Liver (tissue), 9 donors: ENCODE measurements around the gene BCR. TPM values are rescaled to one million over a fixed set of nuclear protein-coding genes. Genes with fewer than 3 reads are reported as not detected.

Experiments used
- DNase-seq: peaks from one replicate; pipeline ENCODE4 v3.0.0-alpha.2; 2017; ENCODE audit warnings: low spot score
- H3K27ac ChIP-seq, 2 donors: one replicate each; pipeline ENCODE4 v1.7.0; 2013; ENCODE audit warnings: inconsistent platforms in 2 of 2, low read length in 2 of 2, control low read depth in 1 of 2, low read depth in 1 of 2, mild to moderate bottlenecking in 1 of 2
- H3K27me3 ChIP-seq, 4 donors: one replicate each; pipeline versions ENCODE4 v1.6.1 to v1.7.0; 2013; ENCODE audit warnings: low read length in 3 of 4, inconsistent platforms in 1 of 4, mild to moderate bottlenecking in 1 of 4, moderate library complexity in 1 of 4; ENCODE audit not compliant: control insufficient read depth in 4 of 4, insufficient read depth in 4 of 4
- H3K36me3 ChIP-seq, 4 donors: one replicate each; pipeline versions ENCODE4 v1.6.1 to v1.7.0; 2013; ENCODE audit warnings: low read length in 3 of 4, mild to moderate bottlenecking in 3 of 4, low read depth in 1 of 4, moderate library complexity in 1 of 4; ENCODE audit not compliant: control insufficient read depth in 4 of 4, insufficient read depth in 3 of 4
- H3K4me1 ChIP-seq, 4 donors: one replicate each; pipeline versions ENCODE4 v1.6.1 to v1.7.0; 2013; ENCODE audit warnings: low read length in 3 of 4, mild to moderate bottlenecking in 3 of 4, moderate library complexity in 1 of 4; ENCODE audit not compliant: control insufficient read depth in 4 of 4, insufficient read depth in 4 of 4
- H3K4me3 ChIP-seq, 3 donors: one replicate each; pipeline versions ENCODE4 v1.6.1 to v1.7.0; 2013; ENCODE audit warnings: low read length in 3 of 3, control low read depth in 1 of 3, low read depth in 1 of 3, mild to moderate bottlenecking in 1 of 3
- H3K9ac ChIP-seq, 2 donors: one replicate each; pipeline ENCODE4 v1.7.0; 2013; ENCODE audit warnings: low read length in 2 of 2, mild to moderate bottlenecking in 2 of 2, moderate library complexity in 2 of 2, control low read depth in 1 of 2, low read depth in 1 of 2
- H3K9me3 ChIP-seq, 4 donors: one replicate each; pipeline versions ENCODE4 v1.6.1 to v1.7.0; 2013; ENCODE audit warnings: low read length in 3 of 4; ENCODE audit not compliant: control insufficient read depth in 4 of 4
- FOXA1 ChIP-seq: IDR thresholded peaks from 2 replicates; pipeline ENCODE4 v1.6.1; 2016; ENCODE audit warnings: antibody characterized with exemption
- GABPA ChIP-seq, 2 donors: IDR thresholded peaks in 1 of 2; conservative IDR thresholded peaks in 1 of 2; 2 replicates each; pipeline ENCODE4 v1.6.1; 2016; ENCODE audit warnings: antibody characterized with exemption in 2 of 2, mild to moderate bottlenecking in 1 of 2, moderate library complexity in 1 of 2
- HNF4A ChIP-seq, 2 donors: conservative IDR thresholded peaks; 2 replicates each; pipeline ENCODE4 v1.6.1; 2016; ENCODE audit warnings: antibody characterized with exemption in 2 of 2, mild to moderate bottlenecking in 2 of 2
- HNF4G ChIP-seq: IDR thresholded peaks from 2 replicates; pipeline ENCODE4 v1.6.1; 2016; ENCODE audit warnings: antibody characterized with exemption
- NR2F2 ChIP-seq: IDR thresholded peaks from 2 replicates; pipeline ENCODE4 v1.6.1; 2016; ENCODE audit warnings: antibody characterized with exemption
- RXRA ChIP-seq, 2 donors: IDR thresholded peaks; 2 replicates each; pipeline ENCODE4 v1.6.1; 2017 to 2018; ENCODE audit warnings: antibody characterized with exemption in 2 of 2, mild to moderate bottlenecking in 1 of 2
- YY1 ChIP-seq: IDR thresholded peaks from 2 replicates; pipeline ENCODE4 v1.6.1; 2016; ENCODE audit warnings: antibody characterized with exemption, mild to moderate bottlenecking
- WGBS: extraction: QIAGEN DNeasy Blood & Tissue Kit; methylation state at CpG from one replicate; pipeline ENCODE4 v1.1.7; 2013; 5-methylcytosine and 5-hydroxymethylcytosine counted together
- polyA plus RNA-seq, 2 donors: library from polyadenylated mRNA; stranded (reverse) in 1 of 2; unstranded in 1 of 2; fragments of 200-250 nt in 1 of 2; fragments of >200 nt in 1 of 2; fragmentation: Nextera tagmentation in 1 of 2; extraction: Ambion mirVana in 1 of 2; gene quantifications; one replicate each; pipeline versions ENCODE4 v1.2.1 to v1.2.3, GENCODE V29; 2013 to 2015
- total RNA-seq, 2 donors: library from RNA; depleted of rRNA; stranded (reverse); fragments of >200 nt; gene quantifications; one replicate each; pipeline ENCODE4 v1.2.3, GENCODE V29; 2014
- TF ChIP-seq, protein P1 (sequence below): IDR thresholded peaks from 2 replicates; pipeline ENCODE4 v1.6.1; 2016; ENCODE audit warnings: antibody characterized with exemption
- TF ChIP-seq, protein P2 (sequence below): IDR thresholded peaks from 2 replicates; pipeline ENCODE4 v1.6.1; 2016; ENCODE audit warnings: antibody characterized with exemption
- donor health status: healthy.
- donor health status: healthy.
- donor health status: healthy.
- donor health status: healthy.
- donor health status: healthy.

The BCR gene
- total and polyA plus RNA-seq, 4 donors, result 7.4 to 35.6 (median 18.3) TPM

DNA sequence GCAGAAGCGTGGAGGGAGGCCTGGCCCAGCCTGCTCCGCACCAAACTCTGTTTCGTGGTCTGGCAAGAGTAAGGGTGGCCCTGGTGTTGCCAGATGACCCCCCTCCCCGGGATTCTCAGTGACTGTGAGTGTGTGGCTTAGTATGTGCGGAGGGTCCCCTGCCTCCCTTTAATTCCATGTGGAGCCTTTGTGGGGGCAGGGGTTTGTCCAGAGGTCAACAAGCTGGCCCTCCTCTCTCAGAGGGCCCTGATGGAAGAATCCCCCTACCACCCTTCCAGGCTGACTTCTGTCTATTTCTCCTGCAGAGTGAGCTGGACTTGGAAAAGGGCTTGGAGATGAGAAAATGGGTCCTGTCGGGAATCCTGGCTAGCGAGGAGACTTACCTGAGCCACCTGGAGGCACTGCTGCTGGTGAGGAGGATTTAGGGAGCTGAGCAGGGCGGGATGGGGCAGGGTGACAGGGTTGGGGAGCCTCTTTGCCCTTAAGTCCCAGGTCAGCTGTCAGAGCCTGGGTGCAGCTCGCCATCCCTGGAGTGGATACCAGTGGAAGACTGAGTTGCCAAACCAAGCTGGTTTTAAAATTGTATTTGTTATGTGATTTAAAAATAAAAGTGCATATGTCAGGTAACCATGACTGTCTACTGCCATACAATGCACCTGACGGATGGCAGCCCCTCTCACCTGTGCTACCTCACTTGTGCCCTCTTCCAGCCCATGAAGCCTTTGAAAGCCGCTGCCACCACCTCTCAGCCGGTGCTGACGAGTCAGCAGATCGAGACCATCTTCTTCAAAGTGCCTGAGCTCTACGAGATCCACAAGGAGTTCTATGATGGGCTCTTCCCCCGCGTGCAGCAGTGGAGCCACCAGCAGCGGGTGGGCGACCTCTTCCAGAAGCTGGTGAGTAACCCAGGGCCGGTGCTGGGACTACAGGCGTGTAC lies 80.6 kb downstream of the BCR start:
- no peak for TF ChIP-seq RXRA (IDR thresholded peaks at IDR 0.05)
- no peak for TF ChIP-seq HNF4A (conservative IDR thresholded peaks at IDR 0.05)
- no peak for TF ChIP-seq FOXA1
- no peak for TF ChIP-seq HNF4G
- TF ChIP-seq, protein P1, sequence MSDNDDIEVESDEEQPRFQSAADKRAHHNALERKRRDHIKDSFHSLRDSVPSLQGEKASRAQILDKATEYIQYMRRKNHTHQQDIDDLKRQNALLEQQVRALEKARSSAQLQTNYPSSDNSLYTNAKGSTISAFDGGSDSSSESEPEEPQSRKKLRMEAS, result no peak
- TF ChIP-seq GABPA (IDR thresholded peaks at IDR 0.05 in 1 of 2, conservative IDR thresholded peaks at IDR 0.05 in 1 of 2), result no peak
- TF ChIP-seq, protein P2, sequence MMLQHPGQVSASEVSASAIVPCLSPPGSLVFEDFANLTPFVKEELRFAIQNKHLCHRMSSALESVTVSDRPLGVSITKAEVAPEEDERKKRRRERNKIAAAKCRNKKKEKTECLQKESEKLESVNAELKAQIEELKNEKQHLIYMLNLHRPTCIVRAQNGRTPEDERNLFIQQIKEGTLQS, result no peak
- DNase-seq, result no peak
- H3K27me3 ChIP-seq, result no peaks in the 10 kb centered on the region
- no peak overlapping the region for H3K27ac ChIP-seq
- H3K9me3 ChIP-seq, result no peaks in the 10 kb centered on the region
- peaks cover 0 to 8% (median 2%) of the 10 kb centered on the region in 4 donors for H3K36me3 ChIP-seq
- no peak overlapping the region for H3K4me3 ChIP-seq
- no peak overlapping the region for H3K9ac ChIP-seq
- peaks cover 25 to 35% (median 30%) of the 10 kb centered on the region in 4 donors for H3K4me1 ChIP-seq
- 97% methylated on average over 21 of the region's 21 CpGs for WGBS

DNA sequence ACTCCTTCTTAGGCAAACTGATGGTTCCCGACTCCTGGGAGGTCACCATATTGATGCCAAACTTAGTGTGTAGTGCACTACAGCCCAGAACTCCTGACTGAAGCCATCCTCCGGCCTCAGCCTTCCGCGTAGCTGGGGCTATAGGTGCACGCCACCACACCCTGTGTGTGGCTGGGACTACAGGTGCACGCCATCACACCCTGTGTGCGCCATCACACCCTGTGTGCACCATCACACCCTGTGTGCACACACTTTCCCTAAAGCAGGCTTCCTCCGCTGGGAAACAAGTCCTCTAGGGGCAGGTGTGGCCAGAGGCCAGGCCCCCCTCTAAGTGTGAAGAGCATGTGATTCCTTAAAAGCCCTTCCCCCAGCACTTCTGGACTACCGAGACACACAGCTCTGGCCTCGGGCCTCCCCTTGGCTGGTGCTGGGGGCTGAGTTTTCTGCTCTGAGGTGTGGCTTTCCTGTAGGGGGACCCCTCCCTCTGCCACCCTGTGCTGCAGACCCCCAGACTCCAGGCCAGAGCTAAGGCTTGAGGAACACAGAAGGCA lies 81.7 kb downstream of the BCR start:
- Histone ChIP-seq H3K4me1 (peaks cover 18 to 24% (median 20%) of the 10 kb centered on the region in 4 donors), H3K27ac (no peak overlapping the region), H3K27me3 (no peaks in the 10 kb centered on the region), H3K36me3 (peaks cover 0 to 8% (median 2%) of the 10 kb centered on the region in 4 donors), H3K4me3 (no peak overlapping the region), H3K9ac (no peak overlapping the region), H3K9me3 (no peaks in the 10 kb centered on the region)
- no peak for TF ChIP-seq GABPA (IDR thresholded peaks at IDR 0.05 in 1 of 2, conservative IDR thresholded peaks at IDR 0.05 in 1 of 2)
- no peak for TF ChIP-seq NR2F2
- no peak for DNase-seq
- 94% methylated on average over 10 of the region's 10 CpGs for WGBS

DNA sequence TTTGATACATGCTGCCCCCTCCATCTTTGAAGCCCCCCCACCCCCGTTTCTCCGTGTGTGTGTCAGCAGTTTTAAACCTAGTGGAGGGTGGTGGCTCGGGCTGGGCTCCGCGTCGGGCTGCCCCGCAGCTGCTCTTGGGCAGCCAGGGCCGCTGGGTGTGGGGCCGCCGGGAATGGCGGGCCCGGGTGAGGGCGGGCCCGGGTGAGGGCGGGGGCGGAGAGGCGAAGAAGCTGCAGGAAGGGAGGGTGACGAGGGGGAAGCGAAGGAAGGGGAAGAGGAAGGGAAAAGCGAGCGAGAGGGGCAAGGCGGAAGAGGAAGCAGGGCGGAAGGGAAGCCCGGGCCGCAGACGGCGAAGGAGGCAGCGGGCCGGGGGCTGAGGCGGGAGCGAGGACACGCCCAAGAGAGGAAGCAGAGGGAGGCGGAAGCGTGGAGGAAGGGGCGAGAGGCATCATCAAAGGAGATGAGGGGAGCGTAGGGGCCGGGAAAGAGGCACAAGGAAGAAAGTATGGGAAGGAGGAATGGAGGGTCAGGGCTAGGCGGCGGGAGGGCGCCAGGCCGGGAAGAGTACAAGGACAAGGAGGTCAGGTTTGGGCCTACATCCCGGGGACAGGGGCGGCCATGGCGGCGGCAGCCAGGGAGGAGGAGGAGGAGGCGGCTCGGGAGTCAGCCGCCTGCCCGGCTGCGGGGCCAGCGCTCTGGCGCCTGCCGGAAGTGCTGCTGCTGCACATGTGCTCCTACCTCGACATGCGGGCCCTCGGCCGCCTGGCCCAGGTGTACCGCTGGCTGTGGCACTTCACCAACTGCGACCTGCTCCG lies 82.4 kb downstream of the BCR start:
- Histone ChIP-seq H3K9ac (no peak overlapping the region), H3K4me3 (no peak overlapping the region), H3K9me3 (no peaks in the 10 kb centered on the region), H3K4me1 (peaks cover 12 to 17% (median 15%) of the 10 kb centered on the region in 4 donors), H3K27ac (peak overlapping the region; percentile 14 to 68), H3K27me3 (no peaks in the 10 kb centered on the region), H3K36me3 (peaks cover 0 to 8% (median 2%) of the 10 kb centered on the region in 4 donors)
- TF ChIP-seq YY1 (no peak), GABPA (IDR thresholded peaks at IDR 0.05 in 1 of 2, conservative IDR thresholded peaks at IDR 0.05 in 1 of 2) (no peak), NR2F2 (peak; percentile 31), RXRA (IDR thresholded peaks at IDR 0.05) (no peak)
- DNase-seq, result no peak
- 82% methylated on average over 60 of the region's 60 CpGs for WGBS
